GM23338 (cell line): ENCODE measurements around the gene JAKMIP3. TPM values are rescaled to one million over a fixed set of nuclear protein-coding genes. Genes with fewer than 3 reads are reported as not detected.

Experiments
- ATAC-seq: fragments of 200-7000 bp; cut with Tn5 transposase; 3 replicates; pipeline ENCODE4 v1.9.1; 2020
- DNase-seq: peaks from one replicate; pipeline ENCODE4 v3.0.0-alpha.2; 2015; ENCODE audit warnings: low spot score
- H2AFZ ChIP-seq: fragments of 200-600 bp; sonication (generic); 2 replicates; pipeline ENCODE4 v1.8.0; 2016; ENCODE audit warnings: antibody characterized with exemption, mild to moderate bottlenecking, moderate library complexity
- H3F3A ChIP-seq: fragments of 200-600 bp; sonication (generic); replicated peaks from 2 replicates; pipeline ENCODE4 v1.8.0; 2017; ENCODE audit warnings: antibody characterized with exemption, mixed run types, low read depth
- H3K27ac ChIP-seq: fragments of 200-600 bp; sonication (generic); 2 replicates; pipeline ENCODE4 v1.6.1; 2016; ENCODE audit warnings: low read depth
- H3K27me3 ChIP-seq: fragments of 200-600 bp; sonication (generic); 2 replicates; pipeline ENCODE4 v1.8.0; 2016; ENCODE audit warnings: mild to moderate bottlenecking, mixed run types, moderate library complexity; ENCODE audit not compliant: insufficient read depth
- H3K36me3 ChIP-seq: fragments of 200-600 bp; sonication (generic); 2 replicates; pipeline ENCODE4 v1.8.0; 2016; ENCODE audit warnings: mild to moderate bottlenecking; ENCODE audit not compliant: insufficient read depth
- H3K4me1 ChIP-seq: fragments of 200-600 bp; sonication (generic); 2 replicates; pipeline ENCODE4 v1.8.0; 2016; ENCODE audit warnings: mild to moderate bottlenecking, moderate library complexity; ENCODE audit not compliant: insufficient read depth
- H3K4me2 ChIP-seq: fragments of 200-600 bp; sonication (generic); 2 replicates; pipeline ENCODE4 v1.7.1; 2017; ENCODE audit warnings: mixed run types
- H3K4me3 ChIP-seq: fragments of 200-600 bp; sonication (generic); 2 replicates; pipeline ENCODE4 v1.6.1; 2016; ENCODE audit warnings: mixed run types
- H3K79me2 ChIP-seq: fragments of 200-600 bp; sonication (generic); replicated peaks from 2 replicates; pipeline ENCODE4 v1.8.0; 2017; ENCODE audit warnings: mild to moderate bottlenecking; ENCODE audit not compliant: insufficient read depth
- H3K9me2 ChIP-seq: fragments of 200-600 bp; sonication (generic); 2 replicates; pipeline ENCODE4 v1.8.0; 2017; ENCODE audit not compliant: insufficient read depth
- H4K20me1 ChIP-seq: fragments of 200-600 bp; sonication (generic); replicated peaks from 2 replicates; pipeline ENCODE4 v1.8.0; 2017; ENCODE audit warnings: mild to moderate bottlenecking; ENCODE audit not compliant: insufficient read depth
- H3K27ac Mint-ChIP-seq: 2 replicates; pipeline ENCODE4 v1.8.0; 2020; ENCODE audit warnings: inconsistent platforms, mild to moderate bottlenecking, moderate library complexity, mixed read lengths
- H3K27me3 Mint-ChIP-seq: 3 replicates; pipeline ENCODE4 v1.8.0; 2022; ENCODE audit warnings: low read depth, mild to moderate bottlenecking, moderate library complexity, mixed read lengths, inconsistent platforms; ENCODE audit not compliant: insufficient read depth, poor library complexity
- H3K36me3 Mint-ChIP-seq: 3 replicates; pipeline ENCODE4 v1.8.0; 2021; ENCODE audit warnings: low read depth, mild to moderate bottlenecking, inconsistent platforms, moderate library complexity, mixed read lengths
- H3K4me1 Mint-ChIP-seq: 3 replicates; pipeline ENCODE4 v1.8.0; 2020; ENCODE audit warnings: mild to moderate bottlenecking, inconsistent platforms, mixed read lengths
- H3K4me3 Mint-ChIP-seq: 3 replicates; pipeline ENCODE4 v1.8.0; 2021; ENCODE audit warnings: moderate library complexity, mild to moderate bottlenecking, inconsistent platforms, mixed read lengths
- H3K9me3 Mint-ChIP-seq: 3 replicates; pipeline ENCODE4 v1.8.0; 2020; ENCODE audit warnings: moderate library complexity, mild to moderate bottlenecking, inconsistent platforms, mixed read lengths
- ETS1 ChIP-seq: IDR thresholded peaks from 2 replicates; pipeline ENCODE4 v1.6.1; 2016; ENCODE audit warnings: antibody characterized with exemption
- EZH2 ChIP-seq: fragments of 200-600 bp; sonication (generic); IDR thresholded peaks from one replicate; pipeline ENCODE4 v1.8.0; 2017; ENCODE audit warnings: antibody characterized with exemption, mild to moderate bottlenecking, low read depth; ENCODE audit not compliant: unreplicated experiment
- EZH2phosphoT487 ChIP-seq: fragments of 200-600 bp; sonication (generic); IDR thresholded peaks from one replicate; pipeline ENCODE4 v1.8.1; 2018; ENCODE audit warnings: antibody characterized with exemption; ENCODE audit not compliant: unreplicated experiment
- JUNB ChIP-seq: IDR thresholded peaks from one replicate; pipeline ENCODE4 v1.6.1; 2016; ENCODE audit warnings: antibody characterized with exemption; ENCODE audit not compliant: unreplicated experiment
- NANOG ChIP-seq: IDR thresholded peaks from 2 replicates; pipeline ENCODE4 v1.6.1; 2016; ENCODE audit warnings: antibody characterized with exemption, borderline replicate concordance
- REST ChIP-seq: IDR thresholded peaks from one replicate; pipeline ENCODE4 v1.6.1; 2018; ENCODE audit warnings: antibody characterized with exemption; ENCODE audit not compliant: unreplicated experiment
- ZNF114 ChIP-seq: fragments of 250-450 bp; sonication (Bioruptor Pico); IDR thresholded peaks from 2 replicates; pipeline ENCODE4 v1.5.0; 2020; ENCODE audit warnings: mild to moderate bottlenecking, moderate library complexity
- polyA plus RNA-seq: library from polyadenylated mRNA; unstranded; fragments of >200 nt; fragmentation: Nextera tagmentation; extraction: Ambion mirVana; gene quantifications from 2 replicates; pipeline ENCODE4 v1.2.1, GENCODE V29; 2016
- total RNA-seq: library from RNA; depleted of rRNA; stranded (reverse); fragments of >200 nt; shearing (Covaris generic); gene quantifications from 2 replicates; pipeline ENCODE4 v1.2.3, GENCODE V29; 2014

Gene JAKMIP3
- total and polyA plus RNA-seq, 2 experiments from 2014 or later = 0.87 to 1.2 TPM

GRCh38 chr10:132066812-132067211 is 1.1 kb downstream of the JAKMIP3 start (continued):
- TF ChIP-seq ETS1 (no peak), EZH2 (no peak), NANOG (no peak), EZH2phosphoT487 (no peak), JUNB (no peak)

GRCh38 chr10:132068431-132069121 is 2.8 kb downstream of the JAKMIP3 start:
- Histone ChIP-seq H3K36me3 (no peaks in the 10 kb centered on the region), H3K4me1 (peaks cover 11% of the 10 kb centered on the region), H3K27ac (no peak overlapping the region), H3K9me2 (no peaks in the 10 kb centered on the region), H3K27me3 (no peaks in the 10 kb centered on the region), H3K79me2 (no peaks in the 10 kb centered on the region), H2AFZ (no peak overlapping the region), H3K4me3 (no peak overlapping the region), H3K4me2 (no peak overlapping the region), H4K20me1 (no peaks in the 10 kb centered on the region), H3F3A (peaks cover 4% of the 10 kb centered on the region; the same call in 1 of the 2 replicates)
- DNase-seq (no peak), ATAC-seq (no peak)
- no peaks in the 10 kb centered on the region; the same call in 2 of the 3 replicates for H3K9me3 Mint-ChIP-seq
- no peak overlapping the region for H3K27ac Mint-ChIP-seq
- H3K4me1 Mint-ChIP-seq = peaks cover 25% of the 10 kb centered on the region
- H3K27me3 Mint-ChIP-seq = peaks cover 7% of the 10 kb centered on the region
- no peak overlapping the region for H3K4me3 Mint-ChIP-seq
- TF ChIP-seq ZNF114 (CRISPR knock-in tag) = no peak
- H3K36me3 Mint-ChIP-seq = peaks cover 3% of the 10 kb centered on the region; the same call in 1 of the 3 replicates

GRCh38 chr10:132069122-132069848 is 3.5 kb downstream of the JAKMIP3 start:
- H3K36me3 Mint-ChIP-seq = peaks cover 3% of the 10 kb centered on the region; the same call in 1 of the 3 replicates
- no peaks in the 10 kb centered on the region for H4K20me1 ChIP-seq
- no peaks in the 10 kb centered on the region; the same call in 2 of the 3 replicates for H3K9me3 Mint-ChIP-seq
- H3K79me2 ChIP-seq = no peaks in the 10 kb centered on the region
- no peak overlapping the region for H3K4me2 ChIP-seq
- peaks cover 7% of the 10 kb centered on the region for H3K27me3 Mint-ChIP-seq
- no peaks in the 10 kb centered on the region for H3K36me3 ChIP-seq
- ATAC-seq = no peak
- H3K27ac ChIP-seq = no peak overlapping the region
- H3K27ac Mint-ChIP-seq = no peak overlapping the region
- no peak overlapping the region for H3K4me3 ChIP-seq
- peaks cover 11% of the 10 kb centered on the region for H3K4me1 ChIP-seq
- H3K9me2 ChIP-seq = no peaks in the 10 kb centered on the region
- no peak overlapping the region for H3K4me3 Mint-ChIP-seq
- peaks cover 4% of the 10 kb centered on the region; the same call in 1 of the 2 replicates for H3F3A ChIP-seq
- no peak for DNase-seq
- no peaks in the 10 kb centered on the region for H3K27me3 ChIP-seq
- H2AFZ ChIP-seq = no peak overlapping the region
- peaks cover 25% of the 10 kb centered on the region for H3K4me1 Mint-ChIP-seq
- TF ChIP-seq NANOG = no peak
- no peak for TF ChIP-seq REST
